GM21723 (cell line): Measurements from ENCODE around the gene REV1.
"Not testable (repeated sequence)": the region's sequence is repeated elsewhere in the genome, so short reads cannot be mapped to it uniquely, and the experiment has no call there.

Experiments
- ATAC-seq: cut with Tn5 transposase; IDR thresholded peaks from one replicate; pipeline ENCODE4 v1.9.1; 2021; ENCODE audit warnings: mild to moderate bottlenecking, moderate library complexity; ENCODE audit not compliant: unreplicated experiment

The REV1 gene

DNA sequence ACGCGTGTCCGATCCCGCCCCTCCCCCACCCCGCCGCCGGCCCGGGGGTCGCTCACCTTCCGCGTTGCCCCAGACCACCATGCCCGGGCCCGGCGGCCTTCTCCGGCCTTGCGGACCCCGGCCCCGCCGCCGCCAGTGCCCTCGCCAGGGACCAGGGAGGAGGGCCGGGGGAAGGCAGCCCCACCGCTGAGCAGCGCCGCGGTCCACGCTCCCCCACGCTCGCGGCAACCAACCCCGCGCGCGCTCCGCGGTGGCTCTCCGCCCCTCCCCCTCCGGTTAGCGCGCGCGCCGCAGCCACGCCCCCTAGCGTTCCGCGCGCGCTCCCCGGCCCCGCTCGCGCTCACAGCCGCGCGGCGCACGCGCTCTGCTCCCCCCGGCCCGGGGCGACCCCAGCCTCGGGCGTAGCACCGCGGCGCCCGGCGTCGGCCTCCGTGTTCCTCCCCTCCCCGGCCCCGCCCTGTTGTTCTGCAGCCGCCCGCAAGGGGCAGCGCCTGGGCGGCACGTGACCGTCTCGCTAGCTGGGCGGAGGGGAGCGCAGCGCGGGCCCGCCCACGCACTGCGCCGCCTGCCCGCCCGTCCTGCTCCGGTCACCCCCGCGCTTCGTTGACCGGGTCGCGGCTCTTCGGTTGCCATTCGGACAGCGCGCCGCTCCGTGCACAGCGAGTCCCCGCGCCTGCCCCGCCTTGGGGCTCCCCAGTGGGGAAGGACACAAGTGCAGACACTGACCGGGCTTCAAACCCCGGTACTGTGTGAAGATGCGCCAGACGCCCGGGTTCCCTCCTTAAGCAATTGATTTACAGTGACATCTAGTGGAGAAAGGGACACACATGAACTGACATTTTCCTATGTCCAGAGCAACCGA lies at the start of gene REV1:
Gene REV1, minus strand, starts transcription at position 257 of the 862 bp plus-strand sequence. CDS start 25,042 bp downstream, outside the sequence.
- peak; percentile 83 for ATAC-seq

DNA sequence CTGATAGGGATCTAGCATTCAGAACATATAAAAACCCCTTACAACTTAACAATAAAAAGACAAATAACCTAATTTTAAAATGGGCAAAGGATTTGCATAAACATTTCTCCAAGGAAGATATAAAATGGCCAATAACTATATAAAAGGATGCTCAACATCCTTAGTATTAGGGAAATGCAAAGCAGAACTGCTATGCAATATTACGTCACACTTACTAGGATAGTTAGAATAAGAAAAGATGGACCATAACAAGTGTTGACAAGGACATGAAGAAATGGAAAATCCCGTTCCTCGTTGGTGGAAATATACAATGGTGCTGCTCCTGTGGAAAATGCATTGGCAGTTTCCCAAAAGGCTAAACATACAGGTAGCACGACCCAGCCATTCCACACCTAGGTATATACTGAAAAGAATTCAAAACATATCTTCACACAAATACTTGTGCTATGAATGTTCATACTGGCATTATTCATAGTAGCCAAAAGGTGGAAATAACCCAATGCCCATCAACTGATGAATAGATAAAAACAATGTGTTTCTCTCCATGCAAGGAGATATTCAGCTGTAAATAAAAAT lies 48.2 kb upstream of the REV1 start:
- no peak for ATAC-seq

DNA sequence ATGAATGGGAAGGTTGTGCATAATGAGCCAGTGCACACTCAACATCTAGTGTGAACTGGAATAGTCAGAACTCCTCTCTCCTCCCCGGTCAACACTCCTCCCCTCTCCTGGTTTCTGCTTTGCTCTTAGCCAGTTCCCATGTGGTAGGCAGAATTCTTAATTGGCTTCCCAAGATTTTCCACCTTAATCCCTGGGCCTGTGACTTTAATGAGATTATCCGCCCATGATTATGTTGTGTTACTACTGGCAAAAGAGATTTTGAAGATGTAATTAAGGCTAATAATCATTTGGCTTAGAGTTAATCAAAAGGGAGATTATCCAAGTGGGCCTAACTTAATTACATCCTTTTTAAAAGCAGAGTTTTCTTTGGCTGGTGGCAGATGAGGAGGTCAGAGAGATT lies 34.2 kb upstream of the REV1 start:
- no peak for ATAC-seq

DNA sequence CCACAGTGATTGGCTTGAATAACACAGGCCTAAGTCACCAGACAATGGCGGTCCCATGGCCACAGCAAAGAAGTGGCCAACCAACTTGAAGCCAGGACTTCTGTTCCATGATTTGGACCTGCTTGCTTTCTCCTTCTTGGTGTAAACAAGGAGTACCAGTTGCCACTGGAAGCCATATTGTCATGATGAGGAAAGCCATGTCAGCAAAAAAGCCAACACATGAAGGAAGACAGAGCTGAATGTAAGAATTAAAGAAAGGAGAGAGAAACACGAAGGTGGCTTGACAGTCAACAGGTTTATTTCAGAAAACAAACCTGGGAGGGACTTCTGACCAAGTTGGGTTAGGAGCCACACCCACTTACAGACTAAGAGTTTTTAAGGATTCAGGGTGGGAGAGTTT lies 32.3 kb upstream of the REV1 start:
- no peak for ATAC-seq

DNA sequence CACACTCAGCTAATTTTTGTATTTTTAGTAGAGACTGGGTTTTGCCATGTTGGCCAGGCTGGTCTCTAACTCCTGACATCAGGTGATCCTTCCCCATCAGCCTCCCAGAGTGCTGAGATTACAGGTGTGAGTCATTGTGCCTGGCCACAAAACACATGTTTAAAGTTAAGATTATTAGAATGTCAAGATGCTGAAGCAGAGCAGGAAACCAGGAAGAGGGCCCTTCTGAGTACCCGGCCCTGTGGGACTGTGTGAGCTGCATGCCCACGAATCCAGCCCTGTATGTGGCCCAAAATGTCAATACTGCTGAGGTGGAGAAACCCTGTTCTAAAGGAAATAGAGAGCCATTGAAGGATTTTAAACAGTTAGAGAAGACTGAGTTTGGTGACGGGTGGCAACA lies 31.0 kb upstream of the REV1 start:
- no peak for ATAC-seq

DNA sequence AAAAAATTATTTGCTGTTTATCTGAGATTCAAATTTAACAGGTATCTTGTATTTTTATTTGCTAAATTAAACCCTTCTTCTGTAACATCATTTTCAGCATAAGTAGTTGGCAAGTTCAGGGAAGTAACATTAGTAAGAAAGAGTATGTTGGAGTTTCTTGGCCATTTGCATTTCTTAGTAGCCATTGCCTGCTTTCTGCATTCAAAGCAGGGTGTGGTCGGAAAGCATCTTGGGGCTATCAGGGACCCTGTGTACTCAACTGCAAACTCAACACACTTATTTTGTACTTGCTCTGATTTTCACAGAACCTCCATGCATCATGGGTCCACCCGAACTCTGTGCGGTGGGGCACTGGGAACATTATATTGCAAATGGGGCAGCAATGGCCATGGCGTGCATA lies 30.4 kb upstream of the REV1 start:
- ATAC-seq: no peak

DNA sequence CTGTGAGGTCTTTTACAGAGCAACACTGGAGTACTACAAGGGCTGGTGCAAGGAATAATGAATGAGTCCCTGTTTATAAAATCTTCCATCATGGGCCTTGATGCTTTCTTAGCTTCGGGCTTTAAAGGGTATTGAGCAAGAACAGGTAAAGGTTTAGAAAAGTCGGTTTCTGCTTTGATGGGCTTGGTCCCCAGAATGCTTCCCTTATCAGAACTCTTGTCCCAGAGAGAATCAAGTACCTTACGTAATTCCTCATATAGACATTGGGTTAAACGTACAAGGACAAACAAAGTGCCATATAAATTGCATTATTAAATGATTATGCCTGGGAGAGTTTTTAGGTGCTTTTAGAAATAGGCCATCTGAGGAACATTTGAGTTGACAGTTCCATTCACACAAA lies 24.5 kb upstream of the REV1 start:
- no peak for ATAC-seq

DNA sequence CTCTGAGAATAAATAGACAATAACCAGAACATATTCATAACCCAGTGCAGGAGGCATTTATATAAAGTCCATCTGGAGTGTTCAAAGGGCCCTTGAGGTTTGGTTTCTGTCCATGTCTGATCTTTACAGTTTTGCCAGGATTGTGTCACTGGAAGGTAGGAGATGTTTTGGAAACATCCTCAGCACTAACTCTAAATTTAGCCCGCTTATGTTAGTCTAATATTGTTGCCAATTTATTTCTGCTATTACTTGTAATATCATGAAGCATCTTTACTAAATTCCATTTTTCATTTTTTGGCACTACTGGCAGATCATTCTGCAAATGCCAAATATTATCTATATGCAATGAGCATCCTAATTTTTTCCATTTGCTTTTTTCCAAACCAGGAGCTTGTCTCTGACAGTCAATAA lies 22.4 kb upstream of the REV1 start:
- ATAC-seq: no peak

DNA sequence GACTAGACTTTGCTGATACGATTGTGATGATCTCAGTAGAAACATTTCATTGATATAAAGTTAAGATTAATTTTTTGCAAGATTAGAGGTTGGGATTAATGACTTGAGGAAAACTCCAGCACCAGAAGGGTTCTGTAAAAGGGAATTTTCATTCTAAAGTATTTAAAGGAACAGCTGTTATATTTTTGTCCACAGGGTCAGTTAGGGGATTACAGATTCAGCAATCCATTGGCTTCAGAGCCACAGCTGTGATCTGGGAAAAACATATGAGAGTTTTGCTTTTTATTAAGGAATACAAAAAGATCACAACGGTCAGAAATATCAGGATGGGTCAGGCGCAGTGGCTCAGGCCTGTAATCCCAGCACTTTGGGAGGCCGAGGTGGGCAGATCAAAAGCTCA lies 19.6 kb upstream of the REV1 start:
- ATAC-seq: no peak

DNA sequence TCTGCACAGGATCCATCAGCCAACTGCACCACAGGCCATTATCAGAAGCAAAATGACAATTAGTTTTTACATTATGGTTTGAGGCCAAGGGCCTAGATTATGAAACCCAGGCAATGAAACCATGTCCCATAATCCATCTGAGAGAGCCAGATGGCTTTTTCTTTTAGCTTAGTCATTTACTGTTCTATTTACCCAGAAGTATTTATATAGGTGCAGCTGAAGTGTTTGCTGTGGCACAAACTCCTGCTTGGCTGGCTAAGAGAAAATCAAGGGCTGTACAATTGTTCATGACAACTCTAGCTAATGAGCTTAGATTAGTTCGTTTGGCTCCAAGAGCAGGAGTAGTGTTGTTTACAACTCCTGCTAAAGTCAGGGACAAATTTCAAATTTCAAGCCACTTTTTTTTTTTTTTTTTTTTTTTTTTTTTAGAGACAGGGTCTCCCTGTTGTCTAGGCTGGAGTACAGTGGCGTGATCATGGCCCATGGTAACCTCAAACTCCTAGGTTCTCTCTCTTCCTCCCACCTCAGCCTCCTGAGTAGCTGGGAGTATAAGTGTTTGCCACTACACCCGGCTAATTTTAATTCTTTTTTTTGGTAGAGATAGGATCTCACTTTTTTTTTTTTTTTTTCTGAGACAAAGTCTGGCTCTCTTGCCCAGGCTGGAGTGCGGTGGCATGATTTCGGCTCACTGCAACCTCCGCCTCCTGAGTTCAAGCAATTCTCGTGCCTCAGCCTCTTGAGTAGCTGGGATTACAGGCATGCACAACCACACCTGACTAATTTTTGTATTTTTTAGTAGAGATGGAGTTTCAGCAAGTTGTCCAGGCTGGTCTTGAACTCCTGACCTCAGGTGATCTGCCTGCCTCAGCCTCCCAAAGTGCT lies 18.4 kb upstream of the REV1 start:
- no peak for ATAC-seq

DNA sequence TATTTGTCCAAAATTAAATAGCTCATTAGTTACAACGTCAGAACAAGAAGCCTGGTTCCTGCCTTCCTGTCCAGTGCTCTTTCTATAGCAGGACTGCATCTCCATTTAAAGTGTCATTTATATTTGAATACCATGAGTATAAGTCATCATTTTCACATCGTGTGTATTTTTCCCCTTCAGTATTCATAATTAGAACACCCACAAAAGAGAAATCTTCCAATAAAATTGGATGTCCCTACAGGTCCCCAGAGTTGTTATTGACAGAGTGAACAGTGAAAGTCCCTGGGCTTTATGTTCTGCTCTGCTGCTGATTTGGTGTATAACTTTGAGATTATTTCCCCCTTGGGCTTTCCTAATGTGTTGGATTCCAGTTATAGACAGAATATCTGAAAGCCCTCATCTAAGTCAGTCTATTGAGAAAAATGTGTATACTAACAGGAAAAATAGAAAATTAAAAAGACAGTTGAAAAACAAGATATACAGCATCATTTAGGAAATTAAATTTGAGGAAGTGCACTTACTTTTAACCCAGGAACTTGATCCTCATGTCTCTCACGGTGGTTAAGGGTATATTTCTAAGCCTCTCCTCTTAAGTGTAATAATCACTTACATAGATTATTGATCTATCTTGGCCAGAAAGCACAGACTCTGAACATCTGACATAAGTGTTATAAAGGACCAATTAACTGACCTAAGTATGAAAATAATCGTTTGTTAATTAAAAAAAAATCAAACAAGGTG lies 15.2 kb upstream of the REV1 start:
- ATAC-seq: no peak

DNA sequence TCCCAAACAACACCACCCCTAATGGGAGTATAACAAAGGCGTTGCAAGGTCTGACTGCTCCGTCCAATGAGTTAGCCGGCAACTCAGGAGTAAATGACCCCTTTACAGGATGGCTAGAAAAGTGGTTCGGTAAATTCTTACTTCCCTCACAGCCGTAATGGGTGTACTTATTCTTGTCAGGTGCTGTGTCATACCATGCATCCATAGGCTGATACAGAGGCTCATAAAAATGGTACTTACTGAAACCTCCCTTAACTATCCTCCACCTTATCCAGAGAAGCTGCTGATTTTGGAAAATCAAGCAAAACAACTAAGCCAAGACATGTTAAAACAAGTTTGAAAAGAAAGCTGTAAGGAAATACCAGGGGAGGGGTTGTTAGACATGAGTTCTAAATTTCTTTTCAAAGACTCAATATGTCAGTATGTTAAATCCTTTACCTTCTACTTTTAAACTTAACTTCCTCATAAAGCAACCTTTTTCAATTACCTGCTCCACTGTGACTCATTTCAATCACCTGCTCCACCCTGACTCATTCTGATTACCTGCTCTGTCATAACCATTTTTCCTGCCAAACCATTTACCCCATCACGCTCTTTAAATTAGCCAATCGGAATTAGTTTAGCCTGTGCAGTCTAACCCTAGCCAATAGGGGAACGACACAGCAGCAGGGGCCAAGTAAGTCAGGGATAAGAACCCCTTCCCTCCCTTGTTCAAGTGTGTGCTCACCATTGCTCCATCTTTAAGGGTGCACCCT lies 14.0 kb upstream of the REV1 start:
- not testable (repeated sequence) for ATAC-seq

DNA sequence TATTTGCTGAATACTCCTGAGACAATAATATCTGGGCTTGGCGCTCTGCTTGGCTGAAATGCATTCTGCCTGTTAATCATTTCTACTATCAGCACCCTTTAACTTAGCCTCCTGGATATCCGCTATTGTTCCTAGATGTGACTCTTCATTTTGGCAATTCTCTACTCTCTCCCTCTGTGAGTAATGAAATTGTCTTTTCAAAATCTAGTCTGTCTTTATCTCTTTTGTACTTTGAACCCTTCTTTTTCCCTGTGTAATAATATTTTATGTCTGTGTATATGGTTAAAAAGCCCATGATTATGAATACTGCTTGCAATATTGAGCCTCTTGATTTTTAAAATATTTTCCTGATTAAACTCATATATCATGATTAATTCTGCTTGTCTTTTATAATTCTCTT lies 6.2 kb upstream of the REV1 start:
- no peak for ATAC-seq

DNA sequence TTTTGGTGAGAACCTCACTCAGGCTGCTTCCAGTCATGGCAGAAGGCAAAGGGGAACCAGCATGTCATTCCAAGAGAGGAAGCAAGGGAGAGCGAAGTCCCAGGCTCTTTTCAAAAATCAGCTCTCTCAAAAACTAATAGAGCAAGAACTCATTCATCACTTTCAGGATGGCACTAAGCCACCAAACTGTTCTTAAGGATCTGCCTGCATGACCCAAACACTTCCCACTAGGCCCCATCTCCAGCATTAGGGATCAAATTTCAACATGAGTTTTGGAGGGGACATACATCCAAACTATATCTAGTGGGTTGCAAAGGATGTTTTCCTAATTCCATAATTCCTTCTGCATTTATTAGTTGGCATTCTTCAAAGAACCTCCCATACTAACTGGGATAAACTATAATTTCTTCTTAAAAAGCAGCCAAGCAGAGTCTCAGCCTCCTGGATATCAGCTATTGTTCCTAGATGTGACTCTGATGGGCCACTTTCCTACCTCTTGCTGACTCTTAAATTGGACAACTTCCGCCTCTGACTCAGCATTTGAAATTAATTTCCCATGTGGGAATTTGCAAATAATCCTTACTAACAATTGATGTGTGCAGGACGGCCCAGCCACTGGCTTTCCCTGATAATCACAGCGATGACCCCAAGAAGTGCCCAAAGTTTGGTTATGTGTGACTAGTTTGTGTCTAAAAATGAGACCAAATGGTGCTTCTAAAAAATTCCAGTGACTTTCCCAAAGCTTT lies 5.5 kb upstream of the REV1 start:
- no peak for ATAC-seq

DNA sequence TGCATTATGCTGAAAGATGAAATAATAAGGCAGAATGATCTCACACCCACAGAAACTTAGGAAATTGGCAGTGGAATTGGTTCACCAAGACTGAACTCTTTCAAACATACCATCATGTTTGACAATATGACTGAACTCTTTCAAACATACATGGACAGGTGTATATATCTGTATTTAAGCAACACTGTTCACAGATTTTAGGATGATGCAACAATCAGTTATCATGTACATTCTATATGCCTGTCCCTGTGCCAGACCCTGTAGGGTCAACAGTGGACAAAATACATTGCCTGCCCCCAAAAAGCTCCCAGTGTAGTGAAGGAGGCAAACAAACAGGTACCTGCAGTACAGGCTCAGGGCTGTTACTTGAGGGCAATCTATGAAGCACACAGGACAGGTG lies 2.9 kb upstream of the REV1 start:
- ATAC-seq: no peak

DNA sequence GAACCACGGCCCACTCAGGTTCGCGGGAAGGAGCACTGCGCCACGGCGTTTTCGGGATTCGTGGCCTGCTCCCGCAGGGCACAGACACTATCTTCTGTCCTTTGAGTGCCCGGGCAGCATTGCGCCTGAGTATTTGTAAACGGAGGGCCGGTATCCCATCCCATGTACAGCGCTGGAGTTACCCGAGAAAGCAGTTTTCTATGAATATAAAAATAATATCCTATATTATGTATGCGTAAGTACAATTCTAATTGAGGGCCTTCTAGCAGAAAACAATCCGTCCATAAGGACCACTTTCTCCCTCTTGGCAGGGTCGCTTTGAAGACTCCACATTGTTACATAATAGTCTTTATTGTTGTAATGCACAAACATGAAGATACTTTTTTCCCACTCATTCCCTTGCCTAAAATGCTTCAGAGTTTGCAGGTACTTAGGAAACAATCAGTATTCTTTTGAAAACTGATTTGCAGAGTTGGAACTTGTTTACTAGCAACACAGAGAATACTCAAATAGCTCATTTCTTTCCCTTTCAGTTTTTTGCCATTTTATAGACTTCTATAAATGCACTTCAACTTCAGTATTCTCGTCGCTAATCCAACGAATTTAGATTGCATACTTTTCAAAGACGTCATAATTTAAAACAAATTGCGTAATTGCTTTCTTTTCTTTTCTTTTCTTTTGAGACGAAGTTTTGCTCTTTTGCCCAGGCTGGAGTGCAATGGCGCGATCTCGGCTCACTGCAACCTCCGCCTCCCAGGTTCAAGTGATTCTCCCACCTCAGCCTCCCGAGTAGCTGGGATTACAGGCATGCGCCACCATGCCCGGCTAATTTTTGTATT lies 1.0 kb upstream of the REV1 start:
- ATAC-seq: no peak

DNA sequence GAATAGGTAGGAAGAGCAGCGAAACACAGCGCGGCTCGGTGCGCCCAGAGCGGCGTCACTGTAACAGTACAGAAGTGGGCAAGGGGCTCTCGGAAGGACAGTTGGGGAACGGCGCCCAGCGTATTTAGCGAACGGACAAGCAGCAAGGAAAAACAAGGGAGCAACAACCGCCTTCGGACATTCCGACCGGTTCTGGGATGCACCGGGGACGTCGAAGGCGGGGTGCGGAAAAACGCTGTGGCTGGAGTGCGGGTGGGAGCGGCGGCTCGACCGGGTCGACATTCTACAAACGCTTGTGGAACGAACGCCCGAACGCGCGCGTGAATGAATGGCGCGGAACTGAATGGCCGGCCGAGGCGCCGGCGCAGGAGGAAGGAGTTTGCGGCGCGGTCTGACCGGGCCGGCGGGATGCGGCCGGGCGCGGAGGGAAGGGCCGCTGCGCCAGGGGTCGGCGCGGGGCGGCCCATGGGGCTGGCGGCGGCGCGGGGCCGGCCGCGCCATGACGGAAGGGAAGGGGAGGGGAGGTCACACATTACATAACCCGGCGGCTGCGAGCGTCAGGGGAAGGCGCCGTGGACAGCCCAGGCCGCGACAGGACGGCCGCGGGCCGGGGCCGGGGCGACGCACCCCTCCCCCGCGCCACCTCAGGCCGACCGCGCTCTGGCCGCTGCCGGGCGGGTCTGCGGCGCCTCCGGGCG lies 605 bp downstream of the REV1 start:
- peak; percentile 34 for ATAC-seq

DNA sequence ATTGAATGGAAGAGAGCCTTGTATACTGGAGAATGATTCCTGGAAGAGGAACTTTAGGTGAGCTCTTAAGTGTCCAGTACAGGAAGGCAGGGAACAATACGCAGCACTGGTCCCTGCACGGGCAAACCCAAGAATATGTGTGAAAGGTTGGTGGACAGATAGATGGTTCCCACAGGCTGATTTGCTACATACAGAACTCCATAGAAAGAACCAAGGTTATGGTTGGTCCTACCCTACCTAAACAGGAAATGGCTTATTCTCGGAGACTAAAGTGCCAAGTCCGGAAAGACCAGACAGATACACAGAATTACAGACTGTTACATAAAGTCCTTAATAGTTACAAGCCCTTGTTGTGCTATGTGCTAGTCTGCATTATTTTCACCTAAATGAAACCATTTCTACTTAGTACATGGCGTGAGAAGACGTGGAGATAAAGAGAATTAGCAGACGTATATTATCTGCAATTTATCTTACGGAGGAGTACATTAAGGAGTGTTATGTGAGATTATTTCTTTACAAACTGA lies 1.2 kb downstream of the REV1 start:
- ATAC-seq: no peak
